Cardiac muscle cell (in vitro differentiated cells and primary cell): ENCODE data around the gene CHEK1. TPM values are rescaled to one million over a fixed set of nuclear protein-coding genes. Genes with fewer than 3 reads are reported as not detected.

Experiments used
- DNase-seq, 2 donors: peaks; one replicate each; pipeline versions ENCODE4 v3.0.0 to v3.0.0-alpha.2; 2010 to 2017; ENCODE audit warnings: low read depth in 1 of 2, low spot score in 1 of 2
- H3K27ac ChIP-seq: fragments of 200-600 bp; sonication (generic); 2 replicates; pipeline ENCODE4 v1.5.1; 2016
- H3K27me3 ChIP-seq: fragments of 200-600 bp; sonication (generic); 2 replicates; pipeline ENCODE4 v1.6.0; 2016; ENCODE audit warnings: control low read depth
- H3K36me3 ChIP-seq: fragments of 200-600 bp; sonication (generic); 2 replicates; pipeline ENCODE4 v1.5.1; 2016; ENCODE audit warnings: control low read depth
- H3K4me1 ChIP-seq: fragments of 200-600 bp; sonication (generic); 2 replicates; pipeline ENCODE4 v1.8.1; 2017; ENCODE audit warnings: low read depth, mild to moderate bottlenecking, mixed run types
- H3K4me3 ChIP-seq: fragments of 200-600 bp; sonication (generic); 2 replicates; pipeline ENCODE4 v1.5.1; 2016; ENCODE audit warnings: mild to moderate bottlenecking
- H3K9me3 ChIP-seq: fragments of 200-600 bp; sonication (generic); 2 replicates; pipeline ENCODE4 v1.5.1; 2017; ENCODE audit warnings: low read depth, mild to moderate bottlenecking, control low read depth
- CTCF ChIP-seq: IDR thresholded peaks from 2 replicates; pipeline ENCODE4 v1.5.1; 2012; ENCODE audit warnings: low read depth, mild to moderate bottlenecking, low read length
- polyA plus RNA-seq: library from polyadenylated mRNA; unstranded; fragments of >200 nt; fragmentation: Nextera tagmentation; extraction: Ambion mirVana; gene quantifications from 2 replicates; pipeline ENCODE4 v1.2.1, GENCODE V29; 2016
- total RNA-seq: library from RNA; depleted of rRNA; stranded (reverse); fragments of >200 nt; gene quantifications from 2 replicates; pipeline ENCODE4 v1.2.3, GENCODE V29; 2016

CHEK1 gene
- total and polyA plus RNA-seq, 2 experiments from 2014 or later = 11.4 to 12.6 TPM

GRCh38 chr11:125586623-125587022 lies 38.3 kb upstream of the CHEK1 start:
- Histone ChIP-seq H3K4me3 (no peak overlapping the region), H3K4me1 (peaks cover 5% of the 10 kb centered on the region), H3K27me3 (no peaks in the 10 kb centered on the region), H3K27ac (no peak overlapping the region), H3K36me3 (peaks cover 19% of the 10 kb centered on the region), H3K9me3 (no peaks in the 10 kb centered on the region)
- TF ChIP-seq CTCF = no peak
- no peak for DNase-seq

GRCh38 chr11:125587480-125587879 lies 37.5 kb upstream of the CHEK1 start:
- no peaks in the 10 kb centered on the region for H3K9me3 ChIP-seq
- H3K27me3 ChIP-seq = no peaks in the 10 kb centered on the region
- no peak for TF ChIP-seq CTCF
- H3K36me3 ChIP-seq = peaks cover 16% of the 10 kb centered on the region
- DNase-seq = no peak
- H3K4me3 ChIP-seq = no peak overlapping the region
- H3K27ac ChIP-seq = no peak overlapping the region
- H3K4me1 ChIP-seq = peaks cover 5% of the 10 kb centered on the region

- peaks cover 6% of the 10 kb centered on the region for H3K36me3 ChIP-seq
- H3K4me3 ChIP-seq = no peak overlapping the region
- peaks cover 5% of the 10 kb centered on the region for H3K4me1 ChIP-seq
- TF ChIP-seq CTCF = no peak
- no peaks in the 10 kb centered on the region for H3K27me3 ChIP-seq
- no peak for DNase-seq
- no peak overlapping the region for H3K27ac ChIP-seq
- H3K9me3 ChIP-seq = no peaks in the 10 kb centered on the region
Measured at GRCh38 chr11:125588505-125588904, 36.5 kb upstream of the CHEK1 start.

- Histone ChIP-seq H3K27ac (peak overlapping the region; percentile 96), H3K9me3 (no peaks in the 10 kb centered on the region), H3K36me3 (no peaks in the 10 kb centered on the region), H3K27me3 (no peaks in the 10 kb centered on the region), H3K4me1 (peaks cover 11% of the 10 kb centered on the region), H3K4me3 (peak overlapping the region; percentile 48)
- peak in 1 of 2 donors; percentile 51 for DNase-seq
- no peak for TF ChIP-seq CTCF
Measured at GRCh38 chr11:125591649-125592304, 33.2 kb upstream of the CHEK1 start.

- Histone ChIP-seq H3K4me3 (peak within 1 kb of the TSS; percentile 77), H3K4me1 (peaks cover 11% of the 10 kb centered on the region), H3K27me3 (no peaks in the 10 kb centered on the region), H3K9me3 (no peaks in the 10 kb centered on the region), H3K36me3 (peaks cover 6% of the 10 kb centered on the region), H3K27ac (peak within 1 kb of the TSS; percentile 96)
- DNase-seq = peak; percentile 100
- TF ChIP-seq CTCF = no peak
Measured at GRCh38 chr11:125592305-125593113, 32.5 kb upstream of the CHEK1 start, which contains the start of gene STT3A. Gene STT3A, plus strand, starts transcription at chr11:125592852. Its CDS starts 3,064 bp downstream, at chr11:125595916.
